Cerebellar cortex (tissue), 1 donor: ENCODE data around the gene OXCT1.
A peak's percentile ranks its signal among the peaks of the same experiment; 100 is the strongest.

Experiments
- DNase-seq: peaks from one replicate; pipeline ENCODE4 v3.0.0-alpha.2; 2015; ENCODE audit warnings: low spot score

The OXCT1 gene

GRCh38 chr5:41869724-41870626 is at the start of gene OXCT1:
Gene OXCT1 (minus strand): TSS chr5:41870425. CDS start chr5:41870358, 67 bp downstream.
- DNase-seq: peak; percentile 66

GRCh38 chr5:41918105-41918504 is 47.9 kb upstream of the OXCT1 start:
- no peak for DNase-seq

GRCh38 chr5:41908374-41909079 is 38.3 kb upstream of the OXCT1 start:
- no peak for DNase-seq

GRCh38 chr5:41906151-41906550 is 35.9 kb upstream of the OXCT1 start:
- DNase-seq: no peak

- DNase-seq: peak; percentile 100
Observed at GRCh38 chr5:41903892-41904799, 33.9 kb upstream of the OXCT1 start, which contains the start of gene RIMOC1. Gene RIMOC1 (plus strand): TSS chr5:41904344. CDS start chr5:41904368, 24 bp downstream.

GRCh38 chr5:41903382-41903891 is 33.2 kb upstream of the OXCT1 start:
- no peak for DNase-seq

GRCh38 chr5:41896230-41896629 is 26.0 kb upstream of the OXCT1 start:
- DNase-seq: no peak

GRCh38 chr5:41893074-41893851 is 23.0 kb upstream of the OXCT1 start:
- DNase-seq: no peak

- DNase-seq: no peak
Observed at GRCh38 chr5:41892031-41892430, 21.8 kb upstream of the OXCT1 start.

GRCh38 chr5:41891066-41891707 is 21.0 kb upstream of the OXCT1 start:
- no peak for DNase-seq

- no peak for DNase-seq
Observed at GRCh38 chr5:41885286-41885685, 15.1 kb upstream of the OXCT1 start.

GRCh38 chr5:41883936-41884335 is 13.7 kb upstream of the OXCT1 start:
- DNase-seq: no peak

GRCh38 chr5:41883243-41883642 is 13.0 kb upstream of the OXCT1 start:
- no peak for DNase-seq

- DNase-seq: no peak
Observed at GRCh38 chr5:41882765-41883164, 12.5 kb upstream of the OXCT1 start.

GRCh38 chr5:41878643-41879478 is 8.6 kb upstream of the OXCT1 start:
- DNase-seq: no peak

GRCh38 chr5:41878173-41878572 is 7.9 kb upstream of the OXCT1 start:
- no peak for DNase-seq

GRCh38 chr5:41877408-41877807 is 7.2 kb upstream of the OXCT1 start:
- DNase-seq: no peak

GRCh38 chr5:41876678-41877077 is 6.5 kb upstream of the OXCT1 start:
- no peak for DNase-seq

GRCh38 chr5:41875121-41875520 is 4.9 kb upstream of the OXCT1 start:
- DNase-seq: no peak
